K562 treated with DMSO at 1 percent for 4 hours (cell line): ENCODE data around the gene PEX26. TPM values are rescaled to one million over a fixed set of nuclear protein-coding genes. Genes with fewer than 3 reads are reported as not detected.

Experiments
- total RNA-seq: library from RNA; unstranded; fragments of 300-600 nt; gene quantifications from 2 replicates; pipeline ENCODE4 v1.2.3, GENCODE V29; 2022; ENCODE audit not compliant: insufficient read depth

The PEX26 gene
- total RNA-seq: 12.4 and 14.2 TPM in 2 replicates

GRCh38 chr22:18077639-18078328, at the start of gene PEX26:
Gene PEX26 (plus strand): TSS chr22:18077990. CDS start chr22:18078377, 387 bp downstream.

GRCh38 chr22:18110194-18110953, 32.6 kb downstream of the PEX26 start, which contains the start of gene TUBA8:
Gene TUBA8 (plus strand): TSS chr22:18110809. CDS start chr22:18110866, 57 bp downstream.

Other genes with a start within 250 kb of the PEX26 start
- gene MICAL3, start 53.4 kb upstream of the PEX26 start, total RNA-seq: 14.3 and 19.1 TPM in 2 replicates
- gene TUBA8, start 32.8 kb downstream of the PEX26 start, total RNA-seq: 1.5 TPM in 1 of 2 replicates, not detected in the other
- gene USP18, start 72.2 kb downstream of the PEX26 start, total RNA-seq: 2.4 and 3.0 TPM in 2 replicates